AG09319 (cell line): ENCODE measurements around the gene F11.
"Not testable (repeated sequence)": the region's sequence is repeated elsewhere in the genome, so short reads cannot be mapped to it uniquely, and the experiment has no call there.

Experiments
- DNase-seq: peaks from one replicate; pipeline ENCODE4 v3.0.0-alpha.2; 2010; ENCODE audit warnings: low read depth; ENCODE audit errors: extremely low read depth
- CTCF ChIP-seq: IDR thresholded peaks from 2 replicates; pipeline ENCODE4 v1.5.1; 2011; ENCODE audit warnings: low read depth, mild to moderate bottlenecking, inconsistent platforms, low read length, moderate library complexity

The F11 gene

DNA sequence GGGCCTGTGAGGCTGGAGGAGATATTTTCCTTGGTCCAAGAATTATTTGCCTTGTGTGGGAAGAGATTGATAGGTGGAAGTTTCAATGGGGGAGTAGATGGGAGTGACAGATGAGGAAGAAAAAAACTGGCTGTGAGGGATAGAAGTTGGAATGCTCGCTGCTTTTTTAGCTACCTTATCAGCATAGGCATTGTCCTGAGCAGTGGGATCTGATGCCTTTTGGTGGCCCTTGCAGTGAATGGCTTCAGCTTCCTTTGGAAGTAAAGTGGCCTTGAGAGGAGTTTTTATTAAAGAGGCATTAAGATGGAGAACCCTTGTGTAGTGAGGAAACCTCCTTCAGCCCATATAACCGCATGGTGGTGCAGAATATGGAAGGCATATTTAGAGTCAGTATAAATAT is 22.7 kb upstream of the F11 start:
- TF ChIP-seq CTCF, result no peak
- no peak for DNase-seq

DNA sequence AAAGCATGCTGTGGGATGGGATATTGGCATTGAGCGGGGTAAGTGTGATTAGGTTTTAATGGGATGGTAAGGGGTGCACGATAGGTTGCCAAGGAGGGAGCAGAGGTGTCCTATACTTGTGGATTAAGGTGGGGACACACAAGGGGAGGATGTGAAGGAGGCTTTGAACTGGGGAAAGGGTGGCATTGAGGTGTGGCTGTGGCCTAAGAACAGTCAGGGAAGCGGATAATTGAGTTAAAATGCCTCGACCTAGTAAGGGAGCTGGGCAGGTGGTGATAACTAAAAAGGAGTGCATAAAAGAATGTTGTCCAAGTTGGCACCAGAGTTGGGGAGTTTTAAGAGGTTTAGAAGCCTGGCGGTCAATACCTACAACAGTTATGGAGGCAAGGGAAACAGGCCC is 21.2 kb upstream of the F11 start:
- no peak for TF ChIP-seq CTCF
- no peak for DNase-seq

DNA sequence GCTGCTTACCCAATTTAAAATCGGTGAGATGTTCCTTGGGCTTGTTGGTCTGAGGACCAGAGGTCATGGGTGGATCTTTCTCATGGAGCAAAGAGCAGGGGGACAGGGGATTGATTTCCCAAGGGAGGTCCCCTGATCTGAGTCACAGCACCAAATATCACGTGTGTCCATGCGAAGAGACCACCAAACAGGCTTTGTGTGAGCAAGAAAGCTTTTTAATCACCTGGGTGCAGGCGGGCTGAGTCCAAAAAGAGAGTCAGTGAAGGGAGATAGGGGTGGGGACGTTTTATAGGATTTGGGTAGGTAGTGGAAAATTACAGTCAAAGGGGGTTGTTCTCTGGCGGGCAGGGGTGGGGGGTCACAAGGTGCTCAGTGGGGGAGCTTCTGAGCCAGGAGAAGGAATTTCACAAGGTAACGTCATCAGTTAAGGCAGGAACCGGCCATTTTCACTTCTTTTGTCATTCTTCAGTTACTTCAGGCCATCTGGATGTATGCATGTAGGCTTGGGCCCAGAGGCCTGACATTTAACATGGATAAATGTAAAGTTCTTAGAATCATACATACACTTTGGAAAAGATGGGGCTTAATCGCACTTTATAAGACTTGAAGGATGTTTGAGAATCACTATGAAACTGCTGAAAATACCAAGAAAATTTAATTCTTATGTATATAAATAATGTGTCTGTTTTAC is 18.8 kb upstream of the F11 start:
- DNase-seq, result not testable (repeated sequence)

- TF ChIP-seq CTCF, result no peak
- DNase-seq, result no peak
Observed at GRCh38 chr4:186248643-186249042, 17.3 kb upstream of the F11 start.

GRCh38 chr4:186249785-186250754 is 15.9 kb upstream of the F11 start:
- DNase-seq, result no peak
- no peak for TF ChIP-seq CTCF

DNA sequence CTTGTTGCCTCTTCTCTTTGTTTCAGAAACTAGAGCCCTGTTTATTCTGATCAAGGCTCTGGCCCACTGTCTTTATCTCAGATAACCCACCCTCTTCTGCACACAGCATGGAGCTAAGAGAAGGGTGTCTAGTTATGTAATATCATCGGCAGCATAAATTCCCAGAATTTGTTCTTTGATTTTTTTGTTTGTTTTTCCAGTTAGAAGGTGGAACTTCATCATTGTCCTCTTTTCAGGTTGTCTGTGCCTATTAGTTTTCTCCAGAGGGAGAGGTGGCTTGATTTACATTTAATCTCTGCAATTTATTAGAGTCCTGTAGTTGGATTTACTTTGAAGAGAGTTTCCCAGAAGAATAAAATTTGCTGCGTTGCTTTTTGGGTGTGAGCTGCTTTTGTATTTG is 15.2 kb upstream of the F11 start:
- no peak for DNase-seq
- TF ChIP-seq CTCF, result no peak

GRCh38 chr4:186255122-186255521 is 10.9 kb upstream of the F11 start:
- no peak for TF ChIP-seq CTCF
- DNase-seq, result no peak
